Gastrocnemius medialis (tissue), 4 donors: Measurements from ENCODE around the gene IL7R.

Experiments
- CTCF ChIP-seq, 5 experiments: fragments of 450-650 bp in 3 of 5; fragments of 200-600 bp in 2 of 5; sonication (generic) in 2 of 5; IDR thresholded peaks in 4 of 5; conservative IDR thresholded peaks in 1 of 5; 1 replicate in 4 of 5; 2 replicates in 1 of 5; pipeline ENCODE4 v1.5.1; 2016 to 2019; ENCODE audit warnings: antibody characterized with exemption in 5 of 5, mild to moderate bottlenecking in 3 of 5, moderate library complexity in 3 of 5
- POLR2A ChIP-seq, 2 donors: fragments of 450-650 bp; IDR thresholded peaks; one replicate each; pipeline ENCODE4 v1.6.1; 2017; ENCODE audit warnings: antibody characterized with exemption in 2 of 2, mild to moderate bottlenecking in 2 of 2, moderate library complexity in 2 of 2

GRCh38 chr5:35870605-35871004 lies 13.9 kb downstream of the IL7R start:
- TF ChIP-seq CTCF (IDR thresholded peaks at IDR 0.05 in 4 of 5, conservative IDR thresholded peaks at IDR 0.05 in 1 of 5) (no peak), POLR2A (IDR thresholded peaks at IDR 0.05) (no peak)
